ENCODE data around the gene IFIT2.
"Not testable (repeated sequence)": the region's sequence is repeated elsewhere in the genome, so short reads cannot be mapped to it uniquely, and the experiment has no call there.

The IFIT2 gene

GRCh38 chr10:89301721-89302445, at the start of gene IFIT2:
Gene IFIT2 (plus strand): TSS chr10:89302046. CDS start chr10:89302124, 78 bp downstream.
- peak; percentile 12 for DNase-seq

- DNase-seq = no peak
Observed at GRCh38 chr10:89252225-89252585, 49.6 kb upstream of the IFIT2 start.

GRCh38 chr10:89255091-89255579, 46.7 kb upstream of the IFIT2 start:
- not testable (repeated sequence) for DNase-seq

- DNase-seq = no peak
Observed at GRCh38 chr10:89255793-89256192, 46.1 kb upstream of the IFIT2 start.

- DNase-seq = no peak
Observed at GRCh38 chr10:89256340-89256739, 45.5 kb upstream of the IFIT2 start.

- DNase-seq = no peak
Observed at GRCh38 chr10:89256962-89257361, 44.9 kb upstream of the IFIT2 start.

- DNase-seq = no peak
Observed at GRCh38 chr10:89257581-89257980, 44.3 kb upstream of the IFIT2 start.

- no peak for DNase-seq
Observed at GRCh38 chr10:89258881-89259280, 43.0 kb upstream of the IFIT2 start.

GRCh38 chr10:89262086-89263051, 39.5 kb upstream of the IFIT2 start:
- DNase-seq = no peak

- no peak for DNase-seq
Observed at GRCh38 chr10:89263091-89263490, 38.8 kb upstream of the IFIT2 start.

GRCh38 chr10:89263531-89263930, 38.3 kb upstream of the IFIT2 start:
- DNase-seq = no peak

- DNase-seq = no peak
Observed at GRCh38 chr10:89266721-89267453, 35.0 kb upstream of the IFIT2 start.

GRCh38 chr10:89269433-89270152, 32.3 kb upstream of the IFIT2 start:
- no peak for DNase-seq

GRCh38 chr10:89270153-89270483, 31.7 kb upstream of the IFIT2 start:
- DNase-seq = no peak

GRCh38 chr10:89271532-89271931, 30.3 kb upstream of the IFIT2 start:
- no peak for DNase-seq

- no peak for DNase-seq
Observed at GRCh38 chr10:89273680-89274079, 28.2 kb upstream of the IFIT2 start.

- DNase-seq = no peak
Observed at GRCh38 chr10:89274928-89275327, 26.9 kb upstream of the IFIT2 start.

GRCh38 chr10:89275383-89275782, 26.5 kb upstream of the IFIT2 start:
- DNase-seq = peak; percentile 43

GRCh38 chr10:89278034-89278535, 23.8 kb upstream of the IFIT2 start:
- no peak for DNase-seq

- DNase-seq = no peak
Observed at GRCh38 chr10:89278900-89279392, 22.9 kb upstream of the IFIT2 start.

GRCh38 chr10:89279421-89279869, 22.4 kb upstream of the IFIT2 start:
- DNase-seq = no peak

GRCh38 chr10:89280508-89280907, 21.3 kb upstream of the IFIT2 start:
- no peak for DNase-seq

All from NCI-H2029 (cell line).